ENCODE data around the gene SPINDOC.

DNA sequence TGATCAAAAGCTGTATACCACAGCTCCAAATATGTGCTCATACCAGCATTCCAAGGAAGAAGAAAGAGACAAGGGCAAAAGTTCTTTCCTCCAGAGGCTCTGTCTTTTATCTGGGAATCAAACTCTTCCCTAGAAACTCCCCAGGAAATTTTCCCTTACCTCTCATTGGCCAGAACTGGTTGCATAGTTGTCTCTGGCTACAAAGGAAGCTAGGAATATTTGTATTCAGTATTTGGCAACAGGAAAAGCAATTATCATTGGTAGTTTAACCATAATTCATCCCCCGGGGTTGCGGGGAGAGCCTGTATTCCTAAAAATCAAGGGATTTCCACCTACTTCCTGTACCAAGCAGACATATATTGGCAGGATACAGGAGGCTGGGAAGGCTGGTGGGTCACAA lies 34.2 kb upstream of the SPINDOC start:
- TF ChIP-seq CTCF (conservative IDR thresholded peaks at IDR 0.05) (no peak), EZH2 (IDR thresholded peaks at IDR 0.05; ENCODE audit: low read depth) (no peak)
